Thymus (tissue), 11 donors: ENCODE measurements around the gene CMSS1. TPM values are rescaled to one million over a fixed set of nuclear protein-coding genes. Genes with fewer than 3 reads are reported as not detected.

Experiments used
- DNase-seq, 9 donors: peaks; one replicate each; pipeline ENCODE4 v3.0.0-alpha.2; 2013; ENCODE audit warnings: low spot score in 9 of 9, low read depth in 6 of 9, missing footprints in 1 of 9
- H3K27ac ChIP-seq, 2 donors: one replicate each; pipeline ENCODE4 v1.5.1; 2013; ENCODE audit warnings: control low read depth in 1 of 2, low read depth in 1 of 2, low read length in 1 of 2, mild to moderate bottlenecking in 1 of 2, moderate library complexity in 1 of 2
- H3K27me3 ChIP-seq, 2 donors: one replicate each; pipeline ENCODE4 v1.5.1; 2013; ENCODE audit warnings: low read length in 1 of 2; ENCODE audit not compliant: control insufficient read depth in 2 of 2, insufficient read depth in 1 of 2
- H3K36me3 ChIP-seq, 2 donors: one replicate each; pipeline ENCODE4 v1.5.1; 2013; ENCODE audit warnings: low read length in 1 of 2, mild to moderate bottlenecking in 1 of 2, moderate library complexity in 1 of 2; ENCODE audit not compliant: control insufficient read depth in 2 of 2, insufficient read depth in 2 of 2
- H3K4me1 ChIP-seq, 2 donors: one replicate each; pipeline ENCODE4 v1.5.1; 2013; ENCODE audit warnings: low read length in 2 of 2; ENCODE audit not compliant: control insufficient read depth in 2 of 2, insufficient read depth in 2 of 2
- H3K4me3 ChIP-seq, 2 donors: one replicate each; pipeline ENCODE4 v1.5.1; 2013; ENCODE audit warnings: low read length in 2 of 2, control low read depth in 1 of 2, mild to moderate bottlenecking in 1 of 2
- H3K9me3 ChIP-seq, 2 donors: one replicate each; pipeline ENCODE4 v1.5.1; 2013; ENCODE audit warnings: low read length in 1 of 2, mild to moderate bottlenecking in 1 of 2; ENCODE audit not compliant: control insufficient read depth in 2 of 2, insufficient read depth in 1 of 2
- WGBS: extraction: QIAGEN DNeasy Blood & Tissue Kit; methylation state at CpG from one replicate; pipeline ENCODE4 v1.1.7; 2013; 5-methylcytosine and 5-hydroxymethylcytosine counted together
- polyA plus RNA-seq: library from polyadenylated mRNA; stranded (reverse); fragments of 200-250 nt; gene quantifications from one replicate; pipeline ENCODE4 v1.2.3, GENCODE V29; 2013
- total RNA-seq: library from RNA; stranded (reverse); fragments of 120-200 nt; gene quantifications from one replicate; pipeline ENCODE4 v1.2.4, GENCODE V29; 2013
- donor health status: healthy.

Gene CMSS1
- total and polyA plus RNA-seq, 2 donors, result 27.3 to 39.0 TPM

DNA sequence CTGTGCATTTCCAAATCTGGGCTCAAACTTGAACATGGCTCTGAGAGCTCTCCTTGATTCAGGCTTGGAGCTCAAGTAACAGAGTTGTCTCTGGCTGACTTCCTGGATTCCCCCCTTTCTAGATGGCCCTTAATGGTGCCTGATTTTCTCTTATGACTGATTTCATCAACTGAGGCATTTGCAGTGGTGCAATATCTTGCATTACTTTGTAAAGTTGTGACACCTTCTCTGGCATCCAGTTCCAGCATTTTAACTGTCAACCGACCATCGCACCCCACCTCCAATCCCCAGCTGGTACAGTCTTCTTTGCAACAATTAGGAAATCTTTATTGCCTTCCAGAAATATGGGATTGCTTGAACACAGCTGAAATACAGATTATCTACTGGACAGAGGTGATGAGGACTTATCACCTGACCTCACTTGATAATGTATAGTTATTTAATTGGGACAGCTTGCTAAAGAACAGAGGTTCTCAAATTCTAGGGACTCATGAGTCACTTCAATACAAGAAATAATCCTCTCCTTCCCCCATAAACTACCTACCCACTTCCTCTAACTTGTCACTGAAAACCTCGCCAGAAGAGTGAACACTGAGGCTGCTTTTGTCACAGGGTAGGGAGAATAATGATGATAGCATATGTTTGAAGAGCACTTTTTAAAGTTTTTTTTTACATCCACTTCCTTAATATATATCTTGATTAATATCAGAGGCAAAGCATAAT, 254.8 kb downstream of the CMSS1 start:
- no peaks in the 10 kb centered on the region for H3K9me3 ChIP-seq
- 78% methylated on average over 3 of the region's 3 CpGs for WGBS
- no peaks in the 10 kb centered on the region for H3K36me3 ChIP-seq
- no peaks in the 10 kb centered on the region for H3K27me3 ChIP-seq
- DNase-seq, result peak in 1 of 9 donors; percentile 33
- no peak overlapping the region for H3K27ac ChIP-seq
- H3K4me3 ChIP-seq, result no peak overlapping the region
- H3K4me1 ChIP-seq, result peaks cover 10 to 16% of the 10 kb centered on the region in 2 donors

- no peak overlapping the region for H3K4me3 ChIP-seq
- H3K27ac ChIP-seq, result peak overlapping the region in 1 of 2 donors; percentile 19
- H3K27me3 ChIP-seq, result no peaks in the 10 kb centered on the region
- H3K4me1 ChIP-seq, result peaks cover 10 to 16% of the 10 kb centered on the region in 2 donors
- WGBS, result 76% methylated on average over 1 of the region's 1 CpG
- no peak for DNase-seq
- no peaks in the 10 kb centered on the region for H3K9me3 ChIP-seq
- no peaks in the 10 kb centered on the region for H3K36me3 ChIP-seq
Measured at GRCh38 chr3:100073049-100073713, 255.5 kb downstream of the CMSS1 start.

- DNase-seq, result peak in 2 of 9 donors; percentile 26 to 43
Measured at GRCh38 chr3:100073714-100074307, 256.1 kb downstream of the CMSS1 start.

DNA sequence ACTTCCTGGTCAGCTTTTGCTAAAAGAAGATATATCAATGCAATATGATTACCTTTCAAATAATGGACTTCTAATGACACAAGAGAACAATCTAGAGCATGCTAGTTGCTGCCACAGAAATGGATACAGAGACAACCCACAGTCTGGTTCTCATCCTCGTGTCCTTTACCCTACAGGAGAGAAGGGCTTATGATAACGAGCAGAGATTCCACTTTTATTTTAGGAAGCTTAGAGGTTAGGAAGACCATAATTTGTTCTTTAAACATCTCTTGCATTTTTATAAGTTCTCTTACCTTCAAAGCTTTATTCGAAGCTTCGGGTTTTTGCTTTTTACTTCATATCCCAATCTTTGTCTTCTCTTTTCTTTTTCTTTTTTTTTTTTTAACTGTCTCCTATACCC, 257.5 kb downstream of the CMSS1 start:
- no peaks in the 10 kb centered on the region for H3K36me3 ChIP-seq
- 99% methylated on average over 4 of the region's 4 CpGs for WGBS
- peaks cover 7 to 11% of the 10 kb centered on the region in 2 donors for H3K4me1 ChIP-seq
- H3K9me3 ChIP-seq, result no peaks in the 10 kb centered on the region
- no peaks in the 10 kb centered on the region for H3K27me3 ChIP-seq
- H3K4me3 ChIP-seq, result no peak overlapping the region
- no peak overlapping the region for H3K27ac ChIP-seq
- DNase-seq, result no peak

More at GRCh38 chr3:100073714-100074307, 256.1 kb downstream of the CMSS1 start:
- peak overlapping the region; percentile 18 to 19 for H3K27ac ChIP-seq
- peaks cover 10 to 15% of the 10 kb centered on the region in 2 donors for H3K4me1 ChIP-seq
- no peaks in the 10 kb centered on the region for H3K27me3 ChIP-seq
- no peaks in the 10 kb centered on the region for H3K36me3 ChIP-seq
- no peak overlapping the region for H3K4me3 ChIP-seq
- WGBS, result 21% methylated on average over 10 of the region's 10 CpGs
- no peaks in the 10 kb centered on the region for H3K9me3 ChIP-seq

GRCh38 chr3:100075851-100076730, 258.4 kb downstream of the CMSS1 start:
- no peak overlapping the region for H3K27ac ChIP-seq
- WGBS, result 94% methylated on average over 4 of the region's 4 CpGs
- H3K36me3 ChIP-seq, result no peaks in the 10 kb centered on the region
- H3K27me3 ChIP-seq, result no peaks in the 10 kb centered on the region
- no peaks in the 10 kb centered on the region for H3K9me3 ChIP-seq
- no peak for DNase-seq
- peaks cover 7 to 11% of the 10 kb centered on the region in 2 donors for H3K4me1 ChIP-seq
- no peak overlapping the region for H3K4me3 ChIP-seq

DNA sequence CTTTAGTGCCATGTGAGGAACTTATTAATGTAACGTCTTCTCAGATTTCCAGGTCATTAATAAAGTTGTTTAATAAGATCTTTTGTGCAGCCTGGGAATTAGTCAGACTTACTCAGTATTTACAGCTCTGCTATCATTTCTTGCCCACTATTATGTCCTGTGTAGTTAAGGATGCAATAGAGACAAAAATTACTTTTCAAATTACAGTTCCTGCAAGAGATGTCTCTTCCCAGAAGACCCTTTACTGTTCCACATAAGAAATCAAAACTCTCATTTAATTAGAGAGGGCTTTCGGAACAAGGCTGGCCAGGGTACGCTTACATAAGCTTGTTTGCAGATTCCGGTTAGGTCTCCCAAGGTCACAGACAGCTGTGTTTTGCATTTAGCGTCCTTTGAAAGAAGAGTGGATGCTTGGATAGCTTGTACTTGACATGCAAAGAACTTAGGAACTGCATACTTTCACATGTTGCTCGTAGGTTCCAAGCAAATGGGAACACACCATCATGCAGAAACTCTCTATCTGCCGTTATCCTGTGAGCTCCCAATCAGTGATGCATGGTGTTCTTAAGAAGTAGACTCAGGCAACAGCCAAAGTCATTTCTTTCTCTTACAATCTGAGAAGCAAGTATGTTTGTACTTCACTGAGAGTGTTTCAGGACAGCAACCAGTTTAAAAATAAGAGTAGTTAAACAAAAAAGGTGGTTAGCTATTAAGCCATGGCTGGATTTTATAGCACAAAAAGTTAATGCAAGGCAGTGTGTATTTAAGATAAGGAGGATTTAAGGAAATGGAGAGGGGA, 259.3 kb downstream of the CMSS1 start:
- Histone ChIP-seq H3K27me3 (no peaks in the 10 kb centered on the region), H3K4me3 (no peak overlapping the region), H3K36me3 (no peaks in the 10 kb centered on the region), H3K9me3 (no peaks in the 10 kb centered on the region), H3K4me1 (peaks cover 7 to 11% of the 10 kb centered on the region in 2 donors), H3K27ac (no peak overlapping the region)
- no peak for DNase-seq
- 93% methylated on average over 7 of the region's 7 CpGs for WGBS

GRCh38 chr3:100079328-100079727, 261.7 kb downstream of the CMSS1 start:
- Histone ChIP-seq H3K36me3 (no peaks in the 10 kb centered on the region), H3K27ac (no peak overlapping the region), H3K4me1 (no peaks in the 10 kb centered on the region), H3K27me3 (no peaks in the 10 kb centered on the region), H3K9me3 (no peaks in the 10 kb centered on the region), H3K4me3 (no peak overlapping the region)
- 100% methylated on average over 1 of the region's 1 CpG for WGBS
- DNase-seq, result no peak

- Histone ChIP-seq H3K9me3 (no peaks in the 10 kb centered on the region), H3K27me3 (no peaks in the 10 kb centered on the region), H3K36me3 (no peaks in the 10 kb centered on the region), H3K27ac (no peak overlapping the region), H3K4me1 (no peaks in the 10 kb centered on the region), H3K4me3 (no peak overlapping the region)
- DNase-seq, result no peak
- WGBS, result 96% methylated on average over 2 of the region's 2 CpGs
Measured at GRCh38 chr3:100080573-100080972, 262.9 kb downstream of the CMSS1 start.
